Mononuclear cell (primary cell): ENCODE data around the gene FBXL3. TPM values are rescaled to one million over a fixed set of nuclear protein-coding genes. Genes with fewer than 3 reads are reported as not detected.

ENCODE experiments used
- H3K27me3 ChIP-seq: 2 replicates; pipeline ENCODE4 v1.6.0; 2011; ENCODE audit warnings: low read length, control low read depth; ENCODE audit not compliant: insufficient read depth
- H3K4me1 ChIP-seq: 2 replicates; pipeline ENCODE4 v1.5.1; 2011; ENCODE audit warnings: mild to moderate bottlenecking, low read length, control low read depth; ENCODE audit not compliant: insufficient read depth
- H3K4me3 ChIP-seq: 2 replicates; pipeline ENCODE4 v1.5.1; 2011; ENCODE audit warnings: mild to moderate bottlenecking, low read length, moderate library complexity
- H3K9me3 ChIP-seq: 2 replicates; pipeline ENCODE4 v1.5.1; 2011; ENCODE audit warnings: low read depth, mild to moderate bottlenecking, control low read depth, low read length
- total RNA-seq: library from RNA; depleted of rRNA; stranded (reverse); fragments of >200 nt; gene quantifications from one replicate; pipeline ENCODE4 v1.2.3, GENCODE V29; 2012

The FBXL3 gene
- total RNA-seq, 1 donor: 149 TPM

DNA sequence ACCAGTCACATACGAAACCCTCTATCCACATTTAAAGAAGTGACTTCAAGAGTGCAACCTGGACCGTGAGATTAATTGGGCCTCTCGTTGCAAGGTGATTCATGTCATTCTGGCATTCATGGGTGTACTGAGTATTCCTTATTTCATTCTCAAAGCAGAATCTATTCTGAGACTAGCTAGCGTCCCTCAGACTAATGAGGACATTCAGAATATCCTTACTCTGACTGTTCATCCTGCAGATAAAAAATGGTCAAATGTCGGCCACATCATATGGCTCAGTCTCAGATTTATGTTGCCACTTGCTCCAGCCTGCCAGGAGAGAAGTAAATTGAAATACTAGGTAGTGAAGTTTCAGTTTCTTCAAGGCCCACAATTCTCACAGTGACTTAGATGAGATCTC is 71.3 kb downstream of the FBXL3 start:
- Histone ChIP-seq H3K4me3 (no peak overlapping the region), H3K27me3 (peaks cover 6% of the 10 kb centered on the region), H3K9me3 (peaks cover 10% of the 10 kb centered on the region), H3K4me1 (no peaks in the 10 kb centered on the region)

Other genes starting within 250 kb of the FBXL3 start
- 29.1 TPM for gene KCTD12, start 140.8 kb downstream of the FBXL3 start, total RNA-seq
- gene ACOD1, start 78.6 kb downstream of the FBXL3 start, total RNA-seq: 1.5 TPM
- 18.9 TPM for gene CLN5, start 35.1 kb downstream of the FBXL3 start, total RNA-seq